Muscle layer of colon (tissue), 2 donors: ENCODE data around the gene SLC9A2.

ENCODE experiments used
- H3K27ac ChIP-seq: one replicate; pipeline ENCODE4 v1.7.0; 2013; ENCODE audit warnings: low read depth, mild to moderate bottlenecking, low read length, moderate library complexity
- H3K27me3 ChIP-seq, 2 donors: one replicate each; pipeline ENCODE4 v1.7.0; 2013; ENCODE audit warnings: low read length in 2 of 2, mild to moderate bottlenecking in 2 of 2; ENCODE audit not compliant: insufficient read depth in 2 of 2, control insufficient read depth in 1 of 2
- H3K36me3 ChIP-seq: one replicate; pipeline ENCODE4 v1.7.0; 2013; ENCODE audit warnings: mild to moderate bottlenecking, low read length; ENCODE audit not compliant: insufficient read depth
- H3K4me1 ChIP-seq: one replicate; pipeline ENCODE4 v1.7.0; 2013; ENCODE audit warnings: mild to moderate bottlenecking, low read length; ENCODE audit not compliant: insufficient read depth
- H3K4me3 ChIP-seq, 2 donors: one replicate each; pipeline ENCODE4 v1.7.0; 2013; ENCODE audit warnings: low read length in 2 of 2, low read depth in 1 of 2, mild to moderate bottlenecking in 1 of 2, moderate library complexity in 1 of 2
- H3K9ac ChIP-seq: one replicate; pipeline ENCODE4 v1.7.0; 2013; ENCODE audit warnings: low read length
- H3K9me3 ChIP-seq: one replicate; pipeline ENCODE4 v1.7.0; 2013; ENCODE audit warnings: mild to moderate bottlenecking, low read length
- donor health status: abdominal sarcoma.
- donor health status: Adenocarcinoma of cecum.

SLC9A2 gene

GRCh38 chr2:102678442-102678841 lies 59.1 kb downstream of the SLC9A2 start:
- Histone ChIP-seq H3K9me3 (no peaks in the 10 kb centered on the region), H3K27me3 (no peaks in the 10 kb centered on the region), H3K36me3 (no peaks in the 10 kb centered on the region)

GRCh38 chr2:102686479-102687439 lies 67.4 kb downstream of the SLC9A2 start:
- Histone ChIP-seq H3K36me3 (no peaks in the 10 kb centered on the region), H3K9ac (no peak overlapping the region), H3K4me3 (no peak overlapping the region), H3K27me3 (no peaks in the 10 kb centered on the region), H3K4me1 (no peaks in the 10 kb centered on the region), H3K9me3 (no peaks in the 10 kb centered on the region), H3K27ac (no peak overlapping the region)

More at GRCh38 chr2:102678442-102678841, 59.1 kb downstream of the SLC9A2 start:
- Histone ChIP-seq H3K27ac (no peak overlapping the region), H3K4me3 (no peak overlapping the region), H3K9ac (no peak overlapping the region), H3K4me1 (no peaks in the 10 kb centered on the region)

DNA sequence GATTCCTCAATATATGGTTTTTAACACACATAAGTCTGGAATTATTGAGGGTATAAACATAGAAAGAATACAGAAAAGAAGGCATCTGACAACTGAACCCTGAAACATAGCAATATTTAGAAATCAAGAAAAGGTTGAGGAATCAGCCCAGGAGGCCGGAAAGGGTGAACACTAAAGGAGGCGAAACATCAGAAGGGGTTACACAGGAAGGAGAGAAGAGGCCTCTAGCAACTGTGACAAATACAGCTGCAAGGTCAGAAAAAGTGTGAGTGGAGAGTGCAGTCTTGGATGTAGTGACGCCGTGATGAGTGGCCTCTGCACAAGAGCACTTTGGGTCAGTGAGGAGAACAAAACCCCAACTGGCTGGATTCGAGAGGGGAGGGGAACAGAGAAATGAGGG lies 70.7 kb downstream of the SLC9A2 start:
- no peak overlapping the region for H3K4me3 ChIP-seq
- no peaks in the 10 kb centered on the region for H3K9me3 ChIP-seq
- H3K27me3 ChIP-seq, result no peaks in the 10 kb centered on the region
- no peak overlapping the region for H3K9ac ChIP-seq
- no peak overlapping the region for H3K27ac ChIP-seq
- no peaks in the 10 kb centered on the region for H3K4me1 ChIP-seq
- no peaks in the 10 kb centered on the region for H3K36me3 ChIP-seq

DNA sequence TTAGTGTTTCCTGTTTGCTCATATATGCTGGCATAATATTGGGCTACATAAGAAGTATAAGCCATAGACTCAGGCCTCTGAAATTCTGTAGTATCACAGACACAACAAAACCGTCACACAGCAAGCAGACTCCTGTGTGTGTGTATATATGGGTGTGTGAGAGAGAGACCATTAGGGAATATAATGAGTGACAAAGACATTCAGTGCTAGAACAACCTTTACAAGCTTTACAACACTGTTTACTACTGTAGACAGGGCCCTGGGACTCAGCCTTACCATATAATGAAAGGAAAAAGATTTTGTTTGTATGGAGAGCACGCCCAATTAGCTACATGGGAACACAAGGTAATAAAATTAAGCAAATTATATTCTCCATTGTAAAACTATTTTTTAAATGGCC lies 77.1 kb downstream of the SLC9A2 start:
- Histone ChIP-seq H3K9ac (no peak overlapping the region), H3K9me3 (no peaks in the 10 kb centered on the region), H3K27me3 (no peaks in the 10 kb centered on the region), H3K4me1 (no peaks in the 10 kb centered on the region), H3K4me3 (no peak overlapping the region), H3K36me3 (no peaks in the 10 kb centered on the region), H3K27ac (no peak overlapping the region)

GRCh38 chr2:102698369-102699111 lies 79.2 kb downstream of the SLC9A2 start:
- no peak overlapping the region for H3K9ac ChIP-seq
- no peak overlapping the region for H3K27ac ChIP-seq
- H3K4me1 ChIP-seq, result no peaks in the 10 kb centered on the region
- H3K36me3 ChIP-seq, result no peaks in the 10 kb centered on the region
- no peak overlapping the region for H3K4me3 ChIP-seq
- no peaks in the 10 kb centered on the region for H3K9me3 ChIP-seq
- H3K27me3 ChIP-seq, result no peaks in the 10 kb centered on the region

DNA sequence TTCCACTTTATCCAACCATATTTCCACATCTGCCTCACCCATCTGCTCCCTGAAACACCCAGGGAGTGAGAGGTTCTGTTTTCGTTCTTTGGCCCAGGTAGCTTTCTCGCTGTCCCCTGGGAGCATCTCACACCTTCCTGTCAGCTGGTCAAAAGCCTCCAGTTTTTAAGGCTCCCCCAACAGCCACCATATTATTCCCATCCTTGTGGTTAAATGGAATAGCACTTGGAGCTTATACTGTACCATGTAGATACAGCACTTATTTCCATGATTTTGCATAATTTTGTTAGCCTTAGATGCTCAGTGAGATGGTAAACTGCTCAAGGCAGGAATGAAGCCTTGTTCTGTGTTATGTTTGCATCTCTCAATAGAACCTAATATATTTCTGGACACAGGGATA lies 84.0 kb downstream of the SLC9A2 start:
- Histone ChIP-seq H3K27ac (no peak overlapping the region), H3K4me3 (no peak overlapping the region), H3K9me3 (no peaks in the 10 kb centered on the region)

DNA sequence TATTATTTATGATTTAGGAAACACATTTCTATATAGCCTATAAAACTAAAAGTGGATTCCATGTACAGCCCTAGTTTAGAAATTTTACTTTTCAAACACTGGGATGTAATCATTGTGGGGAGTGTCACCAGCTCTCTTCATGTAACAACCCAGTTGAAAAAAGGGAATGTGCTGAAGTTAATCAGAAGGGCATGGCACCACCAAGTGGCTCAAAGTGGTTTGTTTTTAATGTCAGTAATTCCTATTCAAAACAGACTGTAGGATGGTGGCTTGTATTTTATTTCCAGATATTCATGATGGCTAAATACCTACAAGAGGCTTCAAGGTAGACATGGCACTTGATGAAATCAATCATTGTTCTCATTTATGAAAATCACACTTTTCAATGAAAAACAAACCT lies 84.4 kb downstream of the SLC9A2 start:
- no peaks in the 10 kb centered on the region for H3K4me1 ChIP-seq
- no peaks in the 10 kb centered on the region for H3K9me3 ChIP-seq
- no peak overlapping the region for H3K9ac ChIP-seq
- no peaks in the 10 kb centered on the region for H3K36me3 ChIP-seq
- no peak overlapping the region for H3K4me3 ChIP-seq
- no peak overlapping the region for H3K27ac ChIP-seq
- peaks cover 0 to 4% of the 10 kb centered on the region in 2 donors for H3K27me3 ChIP-seq

More for the DNA sequence above, 84.0 kb downstream of the SLC9A2 start:
- no peak overlapping the region for H3K9ac ChIP-seq
- no peaks in the 10 kb centered on the region for H3K36me3 ChIP-seq
- no peaks in the 10 kb centered on the region for H3K4me1 ChIP-seq
- H3K27me3 ChIP-seq, result peaks cover 0 to 4% of the 10 kb centered on the region in 2 donors

DNA sequence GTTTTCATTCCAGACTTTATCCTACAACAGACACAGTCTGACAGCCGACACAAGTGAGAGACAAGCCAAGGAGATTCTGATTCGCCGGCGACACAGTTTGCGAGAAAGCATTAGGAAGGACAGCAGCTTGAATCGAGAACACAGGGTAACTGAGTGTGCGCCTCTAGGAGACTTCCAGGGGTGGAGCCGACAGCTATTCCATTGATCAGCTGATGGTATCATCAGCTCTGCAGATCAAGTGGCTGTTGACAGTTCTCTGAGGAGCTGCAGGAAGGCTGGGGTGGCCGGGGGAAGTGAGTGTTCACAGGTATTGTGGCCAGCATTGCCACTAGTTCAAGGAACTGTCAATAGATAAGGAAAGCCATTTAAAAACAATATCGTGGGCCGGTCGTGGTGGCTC lies 85.2 kb downstream of the SLC9A2 start:
- Histone ChIP-seq H3K9me3 (no peaks in the 10 kb centered on the region), H3K27me3 (peaks cover 0 to 4% of the 10 kb centered on the region in 2 donors), H3K4me1 (no peaks in the 10 kb centered on the region), H3K36me3 (no peaks in the 10 kb centered on the region), H3K27ac (no peak overlapping the region), H3K9ac (no peak overlapping the region), H3K4me3 (no peak overlapping the region)

DNA sequence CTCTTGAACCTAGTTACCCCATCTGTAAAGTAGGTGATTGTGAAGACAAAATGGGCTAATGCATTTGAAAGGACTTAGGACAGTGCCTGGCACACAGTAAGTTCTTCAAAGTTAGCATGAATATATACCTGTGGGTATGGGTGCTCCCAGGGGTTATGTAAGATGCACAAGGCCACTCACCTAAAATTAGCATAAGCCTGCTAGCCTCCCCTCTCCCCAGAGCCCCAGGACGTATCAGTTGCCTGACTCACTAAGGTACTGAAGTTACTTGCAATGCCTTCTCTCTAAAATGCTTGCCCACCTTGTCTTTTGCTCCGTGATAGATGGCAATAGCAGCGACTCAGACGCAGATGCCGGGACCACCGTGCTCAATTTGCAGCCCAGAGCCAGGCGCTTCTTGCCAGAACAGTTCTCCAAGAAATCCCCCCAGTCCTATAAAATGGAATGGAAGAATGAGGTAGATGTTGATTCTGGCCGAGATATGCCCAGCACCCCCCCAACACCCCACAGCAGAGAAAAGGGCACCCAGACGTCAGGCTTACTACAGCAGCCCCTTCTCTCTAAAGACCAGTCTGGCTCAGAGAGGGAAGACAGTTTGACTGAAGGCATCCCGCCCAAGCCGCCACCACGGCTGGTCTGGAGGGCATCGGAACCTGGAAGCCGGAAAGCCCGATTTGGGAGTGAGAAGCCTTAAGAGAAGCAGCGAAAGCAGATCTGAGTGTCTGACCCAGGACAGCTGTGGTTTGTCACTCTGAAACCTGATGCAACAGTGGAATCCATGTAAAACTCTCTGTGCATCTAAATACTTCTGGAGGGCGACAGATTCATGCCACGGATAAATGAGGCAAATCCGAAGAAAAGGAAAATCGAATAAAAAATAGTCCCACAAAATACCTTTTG lies 88.7 kb downstream of the SLC9A2 start:
- H3K9me3 ChIP-seq, result no peaks in the 10 kb centered on the region
- H3K4me3 ChIP-seq, result no peak overlapping the region
- H3K27me3 ChIP-seq, result peaks cover 0 to 4% of the 10 kb centered on the region in 2 donors
- H3K36me3 ChIP-seq, result no peaks in the 10 kb centered on the region
- H3K4me1 ChIP-seq, result no peaks in the 10 kb centered on the region
- H3K9ac ChIP-seq, result no peak overlapping the region
- no peak overlapping the region for H3K27ac ChIP-seq

DNA sequence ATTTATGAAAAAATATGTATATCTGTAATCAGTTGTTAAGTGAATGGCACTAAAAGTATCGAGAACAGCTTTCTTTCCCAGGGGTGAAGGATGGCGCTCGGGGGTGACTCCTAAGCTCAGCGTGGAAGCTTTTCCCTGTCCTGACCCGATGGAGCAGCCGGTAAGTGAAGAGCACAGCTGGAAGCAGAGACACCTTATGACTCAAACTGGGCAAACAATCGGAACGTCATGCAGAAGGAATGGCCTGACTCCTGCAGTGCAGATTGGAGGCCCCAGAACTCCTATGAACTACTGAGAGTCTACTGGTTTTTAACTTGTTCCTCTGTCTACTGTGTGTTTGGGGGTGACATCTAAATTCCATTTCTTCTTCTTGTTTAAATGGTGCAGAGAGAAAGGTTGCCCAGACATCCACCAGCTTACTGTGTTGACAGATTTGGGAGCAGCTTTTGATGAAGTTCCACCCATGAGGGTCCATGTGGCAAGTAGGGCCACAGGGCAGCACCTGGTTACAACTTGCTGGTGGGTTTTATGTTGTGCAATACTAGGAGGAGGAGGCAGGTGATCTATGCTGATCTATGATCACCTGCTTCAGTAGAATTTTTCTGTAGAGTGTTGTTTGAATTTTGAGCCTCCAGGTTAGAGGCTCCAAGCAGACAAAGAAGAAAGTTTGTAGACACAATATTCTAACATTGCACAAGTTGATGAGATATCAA lies 89.7 kb downstream of the SLC9A2 start:
- no peaks in the 10 kb centered on the region for H3K9me3 ChIP-seq
- H3K4me1 ChIP-seq, result no peaks in the 10 kb centered on the region
- H3K9ac ChIP-seq, result no peak overlapping the region
- H3K27me3 ChIP-seq, result peaks cover 0 to 4% of the 10 kb centered on the region in 2 donors
- no peak overlapping the region for H3K4me3 ChIP-seq
- no peaks in the 10 kb centered on the region for H3K36me3 ChIP-seq
- no peak overlapping the region for H3K27ac ChIP-seq
